Stomach (tissue), 9 donors: Measurements from ENCODE around the gene C9orf152. TPM values are rescaled to one million over a fixed set of nuclear protein-coding genes. Genes with fewer than 3 reads are reported as not detected.

Experiments
- DNase-seq, 2 donors: peaks; one replicate each; pipeline versions ENCODE4 v3.0.0 to v3.0.0-alpha.2; 2013 to 2019
- H3K27ac ChIP-seq, 5 donors: fragments of 200-600 bp in 4 of 5; sonication (generic) in 4 of 5; one replicate each; pipeline ENCODE4 v1.5.1; 2013 to 2019; ENCODE audit warnings: mild to moderate bottlenecking in 1 of 5, moderate library complexity in 1 of 5
- H3K27me3 ChIP-seq, 3 donors: fragments of 200-600 bp; sonication (generic); one replicate each; pipeline ENCODE4 v1.5.1; 2017 to 2019; ENCODE audit warnings: mixed run types in 1 of 3
- H3K36me3 ChIP-seq, 4 donors: fragments of 200-600 bp; sonication (generic); 1 replicate in 3 of 4; 2 replicates in 1 of 4; pipeline ENCODE4 v1.5.1; 2016 to 2019
- H3K4me1 ChIP-seq, 4 donors: fragments of 200-600 bp; sonication (generic); one replicate each; pipeline ENCODE4 v1.5.1; 2016 to 2019
- H3K4me3 ChIP-seq, 4 donors: fragments of 200-600 bp; sonication (generic) in 3 of 4; one replicate each; pipeline ENCODE4 v1.5.1; 2016 to 2019; ENCODE audit warnings: mild to moderate bottlenecking in 1 of 4
- H3K9me3 ChIP-seq, 4 donors: fragments of 200-600 bp; sonication (generic); one replicate each; pipeline ENCODE4 v1.5.1; 2016 to 2019
- CTCF ChIP-seq, 7 experiments: fragments of 450-650 bp in 4 of 7; fragments of 200-600 bp in 3 of 7; sonication (generic) in 3 of 7; IDR thresholded peaks; one replicate each; pipeline ENCODE4 v1.5.1; 2016 to 2019; ENCODE audit warnings: antibody characterized with exemption in 7 of 7, control low read depth in 2 of 7, mild to moderate bottlenecking in 1 of 7
- EP300 ChIP-seq: sonication (generic); formaldehyde crosslinking; IDR thresholded peaks from one replicate; pipeline ENCODE4 v1.6.1; 2017; ENCODE audit warnings: antibody characterized with exemption
- POLR2A ChIP-seq, 4 donors: fragments of 450-650 bp; IDR thresholded peaks; one replicate each; pipeline ENCODE4 v1.6.1; 2016; ENCODE audit warnings: antibody characterized with exemption in 4 of 4, control low read depth in 2 of 4, mild to moderate bottlenecking in 1 of 4, moderate library complexity in 1 of 4
- POLR2AphosphoS5 ChIP-seq, 3 donors: sonication (generic); formaldehyde crosslinking; IDR thresholded peaks; one replicate each; pipeline ENCODE4 v1.6.1; 2016; ENCODE audit warnings: antibody characterized with exemption in 3 of 3
- WGBS, 5 donors: extraction: QIAGEN DNeasy Blood & Tissue Kit in 3 of 5; methylation state at CpG; one replicate each; pipeline versions ENCODE4 v1.1.5 to v1.1.7; 2013 to 2018; 5-methylcytosine and 5-hydroxymethylcytosine counted together
- intact Hi-C: fragments of 100-400 bp; cut with DNase I; formaldehyde crosslinking; loops from one replicate; pipeline ENCODE4 v1.15.1; 2023; ENCODE audit warnings: low total_unique reads
- polyA plus RNA-seq, 3 donors: library from polyadenylated mRNA; stranded (reverse); fragments of 200-250 nt; gene quantifications; one replicate each; pipeline ENCODE4 v1.2.3, GENCODE V29; 2013
- total RNA-seq, 5 donors: library from RNA; depleted of rRNA; stranded (reverse); fragments of >200 nt; gene quantifications; one replicate each; pipeline versions ENCODE4 v1.1.0 to v1.2.3, GENCODE V29; 2014 to 2016
- donor health status: healthy with polysubstance abuse.
- donor health status: Bipolar disorder and iron deficiency.
- donor health status: healthy.

The C9orf152 gene
- total and polyA plus RNA-seq, 8 donors: 1.7 to 26.8 (median 17.0) TPM; not detected in 1

- intact Hi-C loops: no loop called here
- Histone ChIP-seq H3K4me1 (peaks cover 4 to 48% (median 25%) of the 10 kb centered on the region in 4 donors), H3K4me3 (no peak overlapping the region), H3K9me3 (no peaks in the 10 kb centered on the region), H3K27me3 (no peaks in the 10 kb centered on the region), H3K36me3 (peaks cover 20 to 48% (median 45%) of the 10 kb centered on the region in 4 donors), H3K27ac (no peak overlapping the region)
- TF ChIP-seq EP300: no peak
- no peak for TF ChIP-seq POLR2A (IDR thresholded peaks at IDR 0.05)
- no peak for TF ChIP-seq POLR2AphosphoS5 (IDR thresholded peaks at IDR 0.05)
- no peak for TF ChIP-seq CTCF (IDR thresholded peaks at IDR 0.05)
- peak in 1 of 2 donors; percentile 56 for DNase-seq
- WGBS, 5 donors: 30 to 47% (median 39%) methylated on average over 4 of the region's 4 CpGs
Measured at GRCh38 chr9:110251212-110251611, 43.3 kb upstream of the C9orf152 start.

GRCh38 chr9:110249603-110250002, 41.6 kb upstream of the C9orf152 start:
- TF ChIP-seq CTCF (IDR thresholded peaks at IDR 0.05) (no peak), EP300 (no peak), POLR2AphosphoS5 (IDR thresholded peaks at IDR 0.05) (no peak), POLR2A (IDR thresholded peaks at IDR 0.05) (no peak)
- H3K36me3 ChIP-seq: peaks cover 27 to 62% (median 57%) of the 10 kb centered on the region in 4 donors
- no peak overlapping the region for H3K4me3 ChIP-seq
- WGBS, 5 donors: 92 to 94% (median 93%) methylated on average over 4 of the region's 4 CpGs
- H3K4me1 ChIP-seq: peaks cover 4 to 45% (median 20%) of the 10 kb centered on the region in 4 donors
- no peak for DNase-seq
- intact Hi-C loops: no loop called here
- H3K27me3 ChIP-seq: no peaks in the 10 kb centered on the region
- no peaks in the 10 kb centered on the region for H3K9me3 ChIP-seq
- no peak overlapping the region for H3K27ac ChIP-seq

- Histone ChIP-seq H3K27ac (no peak overlapping the region), H3K9me3 (no peaks in the 10 kb centered on the region), H3K36me3 (peaks cover 38 to 74% (median 69%) of the 10 kb centered on the region in 4 donors), H3K27me3 (no peaks in the 10 kb centered on the region), H3K4me1 (peaks cover 4 to 36% (median 11%) of the 10 kb centered on the region in 4 donors), H3K4me3 (no peak overlapping the region)
- intact Hi-C loops: no loop called here
- WGBS, 5 donors: 68 to 91% (median 78%) methylated on average over 2 of the region's 2 CpGs
- no peak for TF ChIP-seq POLR2A (IDR thresholded peaks at IDR 0.05)
- no peak for TF ChIP-seq EP300
- no peak for TF ChIP-seq CTCF (IDR thresholded peaks at IDR 0.05)
- TF ChIP-seq POLR2AphosphoS5 (IDR thresholded peaks at IDR 0.05): no peak
- no peak for DNase-seq
Measured at GRCh38 chr9:110248361-110248760, 40.4 kb upstream of the C9orf152 start.

GRCh38 chr9:110246214-110246613, 38.3 kb upstream of the C9orf152 start:
- Histone ChIP-seq H3K27ac (no peak overlapping the region), H3K4me1 (peaks cover 0 to 17% (median 3%) of the 10 kb centered on the region in 4 donors), H3K4me3 (no peak overlapping the region), H3K36me3 (peaks cover 39 to 92% (median 89%) of the 10 kb centered on the region in 4 donors), H3K27me3 (no peaks in the 10 kb centered on the region), H3K9me3 (no peaks in the 10 kb centered on the region)
- intact Hi-C loops: no loop called here
- 93 to 94% (median 94%) methylated on average over 6 of the region's 6 CpGs for WGBS, 5 donors
- no peak for DNase-seq
- TF ChIP-seq EP300 (no peak), POLR2AphosphoS5 (IDR thresholded peaks at IDR 0.05) (no peak), CTCF (IDR thresholded peaks at IDR 0.05) (no peak), POLR2A (IDR thresholded peaks at IDR 0.05) (no peak)
